IPS-18c (cell line): ENCODE measurements around the gene ANGEL2.
"Not testable (repeated sequence)": the region's sequence is repeated elsewhere in the genome, so short reads cannot be mapped to it uniquely, and the experiment has no call there.

ENCODE experiments used
- H3K4me3 ChIP-seq: 2 replicates; pipeline ENCODE4 v1.7.0; 2013; ENCODE audit warnings: low read depth, mild to moderate bottlenecking, low read length, moderate library complexity; ENCODE audit not compliant: insufficient read depth
- H3K9me3 ChIP-seq: one replicate; pipeline ENCODE4 v1.6.1; 2013; ENCODE audit warnings: mild to moderate bottlenecking, low read length, moderate library complexity; ENCODE audit not compliant: control insufficient read depth, insufficient read depth

Gene ANGEL2

DNA sequence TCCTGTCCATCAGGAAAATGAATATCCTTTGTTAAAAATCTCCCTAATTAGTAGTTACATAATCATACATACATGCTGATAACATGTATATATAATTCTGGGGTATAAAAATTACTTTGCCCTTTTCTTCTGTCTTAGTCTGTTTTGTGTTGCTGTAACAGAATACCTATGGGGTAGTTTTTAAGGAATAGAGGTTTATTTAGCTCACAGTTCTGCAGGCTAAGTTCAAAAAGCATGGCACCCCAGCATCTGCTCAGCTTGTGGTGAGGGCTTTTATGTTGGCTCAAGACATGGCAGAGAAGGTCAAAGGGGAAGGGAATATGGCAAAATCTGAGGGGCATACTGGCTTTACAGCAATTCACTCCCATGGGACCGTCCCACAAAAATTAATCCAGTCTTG is 19.0 kb upstream of the ANGEL2 start:
- no peaks in the 10 kb centered on the region for H3K9me3 ChIP-seq

DNA sequence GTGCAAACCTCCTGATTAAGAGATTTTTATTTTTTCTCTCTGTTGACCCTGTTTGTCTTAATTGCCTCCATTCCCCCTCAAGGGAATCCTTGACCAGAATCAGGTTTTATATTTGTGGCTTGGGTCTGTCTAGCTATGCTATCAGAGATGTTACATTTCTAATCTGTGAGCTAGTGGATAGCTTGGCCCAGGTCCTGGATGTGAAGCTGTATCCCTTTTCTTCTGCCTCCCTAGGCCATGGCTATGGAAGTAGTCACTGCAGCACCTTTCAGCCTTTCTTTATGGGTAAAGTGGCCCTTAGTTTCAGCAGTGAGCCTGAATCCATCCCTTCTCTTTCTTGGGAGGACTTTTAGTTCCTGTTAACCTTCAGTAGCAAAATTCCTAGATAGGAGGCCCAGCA is 17.0 kb upstream of the ANGEL2 start:
- Histone ChIP-seq H3K4me3 (no peak overlapping the region), H3K9me3 (no peaks in the 10 kb centered on the region)

More for the DNA sequence above, 19.0 kb upstream of the ANGEL2 start:
- no peak overlapping the region for H3K4me3 ChIP-seq

DNA sequence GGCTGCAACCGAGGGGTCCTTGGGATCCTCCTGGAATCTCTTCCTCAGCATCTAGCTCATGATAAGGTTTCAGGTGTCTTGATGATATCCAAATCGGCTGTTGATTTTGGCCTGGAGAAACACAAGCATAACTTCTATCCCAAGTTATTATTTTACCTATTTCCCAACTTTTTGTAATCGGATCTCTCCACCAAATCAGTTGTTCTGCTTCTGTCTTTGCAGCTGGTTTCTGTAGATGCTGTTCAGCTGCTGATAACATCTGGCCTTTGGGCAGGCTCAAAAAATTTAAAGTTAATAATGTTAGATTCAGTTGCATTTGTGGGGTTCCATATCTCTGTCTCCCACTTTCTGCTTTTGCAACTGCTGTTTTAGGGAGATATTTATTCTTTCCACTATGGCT is 11.4 kb upstream of the ANGEL2 start:
- H3K9me3 ChIP-seq, H3K4me3 ChIP-seq: not testable (repeated sequence)

DNA sequence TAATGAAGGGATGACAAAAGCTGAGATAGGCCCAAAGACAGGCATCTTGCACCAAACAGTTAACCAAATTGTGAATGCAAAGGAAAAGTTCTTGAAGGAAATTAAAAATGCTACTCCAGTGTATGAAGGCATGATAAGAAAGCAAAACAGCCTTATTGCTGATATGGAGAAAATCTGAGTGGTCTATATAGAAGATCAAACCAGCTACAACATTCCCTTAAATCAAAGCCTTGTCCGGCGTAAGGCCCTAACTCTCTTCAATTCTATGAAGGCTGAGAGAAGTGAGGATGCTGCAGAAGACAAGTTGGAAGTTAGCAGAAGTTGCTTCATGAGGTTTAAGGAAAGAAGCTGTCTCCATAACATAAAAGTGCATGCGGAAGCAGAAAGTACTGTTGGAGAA is 4.3 kb upstream of the ANGEL2 start:
- Histone ChIP-seq H3K4me3 (no peak overlapping the region), H3K9me3 (no peaks in the 10 kb centered on the region)

DNA sequence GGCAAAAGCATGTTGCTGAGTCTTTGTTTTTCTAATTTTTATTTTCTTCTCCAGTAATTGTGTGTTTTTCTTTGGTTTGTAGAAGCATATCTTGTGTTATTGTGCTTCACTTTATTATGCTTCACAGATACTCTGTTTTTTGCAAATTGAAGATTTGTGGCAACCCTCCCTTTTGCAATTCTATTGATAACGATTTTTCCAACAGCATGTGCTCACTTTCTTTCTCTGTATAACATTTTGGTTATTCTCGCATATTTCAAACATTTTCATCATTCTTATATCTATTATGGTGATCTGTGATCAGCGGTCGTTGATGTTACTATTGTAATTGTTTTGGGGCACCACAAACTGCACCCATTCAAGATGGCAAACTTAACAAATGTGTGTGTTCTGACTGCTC is 3.8 kb upstream of the ANGEL2 start:
- no peak overlapping the region for H3K4me3 ChIP-seq
- no peaks in the 10 kb centered on the region for H3K9me3 ChIP-seq

DNA sequence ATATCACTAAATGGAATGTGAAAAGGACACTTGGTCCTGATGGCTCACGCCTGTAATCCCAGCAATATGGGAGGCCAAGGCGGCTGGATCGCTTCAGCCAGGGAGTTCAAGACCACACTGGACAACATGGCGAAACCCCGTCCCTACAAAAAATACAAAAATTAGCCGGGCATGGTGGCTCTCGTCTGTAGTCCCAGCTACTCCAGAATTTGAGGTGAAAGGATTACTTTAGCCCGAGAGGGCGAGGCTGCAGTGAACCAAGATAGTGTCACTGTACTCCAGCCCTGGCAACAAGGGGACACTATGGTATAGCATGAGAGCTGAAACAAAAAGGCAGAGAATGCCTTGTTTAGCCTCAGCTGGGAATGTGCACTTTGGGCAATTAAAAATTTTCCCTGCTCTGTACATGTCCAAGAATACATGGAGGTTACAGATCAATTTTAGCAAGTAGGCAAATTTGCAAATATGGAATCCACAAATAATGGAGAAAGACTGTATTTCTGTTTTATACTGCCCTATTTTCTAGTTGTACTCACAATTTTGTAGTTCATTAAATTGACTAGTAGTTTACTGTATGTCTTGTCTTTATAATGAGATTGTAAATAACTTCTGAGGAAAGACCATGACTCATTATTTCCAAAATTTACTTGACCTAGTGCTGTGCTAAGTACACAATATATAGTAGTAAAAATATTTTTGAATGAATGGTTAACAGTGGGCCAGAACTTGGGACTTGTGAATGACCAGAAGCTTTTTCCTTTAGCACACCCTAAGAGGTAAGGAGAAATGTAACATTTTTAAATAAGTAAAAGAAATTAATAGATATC is 2.0 kb upstream of the ANGEL2 start:
- H3K9me3 ChIP-seq, result no peaks in the 10 kb centered on the region
- H3K4me3 ChIP-seq, result no peak overlapping the region

DNA sequence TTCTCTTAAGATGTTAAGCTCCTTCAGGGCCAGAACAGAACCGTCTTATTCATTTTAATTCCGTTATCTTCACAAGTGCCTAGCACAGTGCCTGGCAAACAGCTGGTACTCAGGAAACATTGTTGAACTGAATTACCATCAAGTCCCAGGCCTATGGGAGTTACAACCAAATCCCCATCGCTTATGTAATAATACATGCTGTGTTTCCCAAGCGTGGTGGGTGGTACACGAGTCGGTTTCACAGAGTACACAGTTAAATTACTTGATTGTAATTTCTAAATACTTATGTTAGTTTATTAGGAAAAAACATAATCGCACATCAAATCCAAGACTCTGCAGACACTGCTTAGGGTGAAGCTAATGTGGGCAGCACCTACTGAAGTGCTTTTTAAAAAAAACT is 1.0 kb downstream of the ANGEL2 start:
- peak overlapping the region; percentile 95 for H3K4me3 ChIP-seq
- H3K9me3 ChIP-seq, result no peaks in the 10 kb centered on the region

DNA sequence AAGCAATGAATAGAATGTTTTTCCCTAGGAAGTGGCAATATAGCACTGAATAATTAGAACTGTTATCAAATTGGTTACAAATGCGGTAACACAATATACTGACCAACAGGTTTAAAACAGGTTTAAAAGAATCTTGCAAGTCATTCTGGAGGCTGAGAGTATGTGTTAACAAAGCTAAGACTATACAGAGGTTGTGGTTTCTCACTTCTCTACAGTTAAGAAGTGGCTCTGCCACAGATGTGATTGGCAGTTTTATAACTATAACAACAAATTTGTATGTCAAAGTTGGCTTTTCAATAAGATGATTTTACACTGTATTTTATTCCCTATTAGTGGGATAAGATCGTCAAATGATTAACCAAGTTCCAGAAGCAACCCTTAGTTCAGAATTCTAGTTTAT is 7.1 kb downstream of the ANGEL2 start:
- H3K9me3 ChIP-seq, result peaks cover 3% of the 10 kb centered on the region
- H3K4me3 ChIP-seq, result no peak overlapping the region

DNA sequence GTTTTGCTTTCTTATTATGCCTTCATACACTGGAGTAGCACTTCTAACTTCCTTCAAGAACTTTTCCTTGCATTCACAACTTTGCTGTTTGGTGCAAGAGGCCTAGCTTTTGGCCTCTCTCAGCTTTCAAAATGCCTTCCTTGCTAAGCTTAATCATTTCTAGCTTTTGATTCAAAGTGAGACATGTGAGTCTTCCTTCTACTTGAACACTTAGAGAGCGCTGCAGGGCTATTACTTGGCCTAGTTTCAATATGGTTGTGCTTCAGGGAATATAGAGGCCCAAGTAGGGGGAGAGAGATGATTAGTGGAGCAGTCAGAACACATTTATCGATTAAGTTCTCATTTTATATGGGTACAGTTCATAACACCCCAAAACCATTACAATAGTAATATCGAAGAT is 12.4 kb downstream of the ANGEL2 start:
- H3K4me3 ChIP-seq, result no peak overlapping the region
- H3K9me3 ChIP-seq, result peaks cover 3% of the 10 kb centered on the region

DNA sequence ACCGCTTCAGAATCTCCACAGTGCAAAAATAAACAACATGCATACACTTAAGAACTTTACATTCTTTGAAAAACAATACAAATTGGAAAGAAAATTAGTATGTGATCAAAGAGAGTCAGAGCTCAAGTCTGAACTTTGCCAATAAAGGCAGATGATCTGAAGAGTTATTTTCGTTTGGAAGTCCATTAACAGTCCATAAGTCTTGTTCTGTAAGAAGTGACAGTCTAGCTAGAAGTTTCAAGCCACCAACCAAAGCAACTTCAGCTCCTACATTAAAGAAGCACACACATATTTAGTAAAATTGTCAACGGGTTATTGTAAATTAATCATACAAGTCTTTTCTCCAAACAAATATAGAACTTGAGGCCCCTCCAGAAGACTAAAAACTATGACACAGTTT is 20.7 kb downstream of the ANGEL2 start:
- H3K9me3 ChIP-seq, result no peaks in the 10 kb centered on the region
- H3K4me3 ChIP-seq, result no peak overlapping the region

DNA sequence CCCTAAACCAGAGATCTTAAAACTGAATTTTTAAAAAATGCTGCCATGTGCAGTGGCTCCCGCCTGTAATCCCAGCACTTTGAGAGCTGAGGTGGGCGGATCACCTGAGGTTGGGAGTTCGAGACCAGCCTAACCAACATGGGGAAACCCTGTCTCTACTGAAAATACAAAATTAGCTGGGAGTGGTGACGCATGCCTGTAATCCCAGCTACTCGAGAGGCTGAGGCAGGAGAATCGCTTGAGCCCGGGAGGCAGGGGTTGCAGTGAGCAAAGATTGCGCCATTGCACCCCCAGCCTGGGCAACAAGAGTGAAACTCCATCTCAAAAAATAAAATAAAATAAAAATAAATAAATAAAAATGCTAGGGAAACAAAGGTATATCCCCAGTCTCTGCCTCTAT is 21.7 kb downstream of the ANGEL2 start:
- H3K9me3 ChIP-seq, H3K4me3 ChIP-seq: not testable (repeated sequence)

DNA sequence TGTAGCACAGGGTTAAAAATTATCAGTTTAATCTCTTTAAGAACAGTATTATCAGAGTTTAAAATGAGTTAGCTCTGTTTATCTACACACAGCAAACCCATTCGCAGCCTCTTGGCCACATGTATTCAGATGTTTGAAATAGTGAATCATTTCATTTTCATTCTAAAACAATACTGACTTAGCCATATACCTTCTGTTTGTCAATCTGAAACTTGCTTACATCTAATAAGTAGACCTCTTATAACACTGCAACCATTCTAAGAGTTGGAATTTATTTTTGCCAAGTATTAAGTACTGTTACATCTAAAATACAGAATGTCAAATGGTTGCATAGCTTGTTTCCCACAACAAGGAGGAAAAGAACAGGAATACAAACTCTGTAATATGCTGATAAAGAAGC is 25.4 kb downstream of the ANGEL2 start:
- Histone ChIP-seq H3K4me3 (no peak overlapping the region), H3K9me3 (no peaks in the 10 kb centered on the region)

DNA sequence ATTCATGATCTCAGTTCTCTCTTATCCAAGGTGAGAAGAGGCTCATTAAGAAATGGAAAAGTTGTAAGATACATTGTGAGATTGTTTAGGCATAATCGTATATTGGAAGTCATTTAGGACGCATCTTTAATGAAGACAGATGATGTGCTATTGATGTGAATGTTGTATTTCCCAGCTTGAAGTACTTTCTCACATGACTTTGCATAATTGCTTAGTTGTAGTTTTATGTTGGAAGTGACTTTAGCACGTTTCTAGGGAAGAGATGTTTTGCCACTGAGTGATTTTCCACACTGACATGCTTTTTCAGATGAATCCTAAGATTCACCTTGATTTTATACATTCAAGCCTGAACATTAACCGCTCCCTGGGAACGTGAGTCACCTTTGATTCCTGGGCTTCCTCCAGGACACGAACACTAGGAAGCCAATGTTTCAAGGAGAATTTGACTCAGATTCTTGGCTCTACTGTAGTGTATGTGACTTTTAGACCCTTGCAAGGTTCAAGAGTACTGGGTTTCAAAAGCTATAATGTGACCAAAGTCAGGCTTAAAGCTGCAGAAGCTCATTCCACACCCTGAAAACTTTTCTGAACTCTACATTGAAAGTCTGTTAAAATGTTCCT is 27.9 kb downstream of the ANGEL2 start:
- Histone ChIP-seq H3K9me3 (no peaks in the 10 kb centered on the region), H3K4me3 (no peak overlapping the region)

DNA sequence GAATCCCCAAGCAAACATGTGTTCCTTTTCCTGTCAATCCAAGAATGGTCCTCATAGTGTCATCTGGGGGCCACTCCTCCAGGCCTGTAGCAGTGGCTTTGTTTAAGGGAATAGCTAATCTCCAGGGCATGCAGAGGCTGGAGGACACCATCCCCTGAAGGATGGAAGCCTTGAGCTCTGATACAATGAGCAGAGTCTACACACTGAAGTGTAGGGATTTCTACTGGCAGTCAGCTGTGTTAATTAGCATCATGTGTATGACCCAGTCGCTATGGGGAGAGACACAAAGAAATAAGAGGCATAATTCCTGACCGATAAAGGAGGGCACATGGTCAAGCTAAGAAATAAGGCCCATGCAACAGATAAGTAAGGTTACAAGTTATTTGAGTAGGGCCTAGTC is 29.1 kb downstream of the ANGEL2 start:
- Histone ChIP-seq H3K9me3 (no peaks in the 10 kb centered on the region), H3K4me3 (no peak overlapping the region)

DNA sequence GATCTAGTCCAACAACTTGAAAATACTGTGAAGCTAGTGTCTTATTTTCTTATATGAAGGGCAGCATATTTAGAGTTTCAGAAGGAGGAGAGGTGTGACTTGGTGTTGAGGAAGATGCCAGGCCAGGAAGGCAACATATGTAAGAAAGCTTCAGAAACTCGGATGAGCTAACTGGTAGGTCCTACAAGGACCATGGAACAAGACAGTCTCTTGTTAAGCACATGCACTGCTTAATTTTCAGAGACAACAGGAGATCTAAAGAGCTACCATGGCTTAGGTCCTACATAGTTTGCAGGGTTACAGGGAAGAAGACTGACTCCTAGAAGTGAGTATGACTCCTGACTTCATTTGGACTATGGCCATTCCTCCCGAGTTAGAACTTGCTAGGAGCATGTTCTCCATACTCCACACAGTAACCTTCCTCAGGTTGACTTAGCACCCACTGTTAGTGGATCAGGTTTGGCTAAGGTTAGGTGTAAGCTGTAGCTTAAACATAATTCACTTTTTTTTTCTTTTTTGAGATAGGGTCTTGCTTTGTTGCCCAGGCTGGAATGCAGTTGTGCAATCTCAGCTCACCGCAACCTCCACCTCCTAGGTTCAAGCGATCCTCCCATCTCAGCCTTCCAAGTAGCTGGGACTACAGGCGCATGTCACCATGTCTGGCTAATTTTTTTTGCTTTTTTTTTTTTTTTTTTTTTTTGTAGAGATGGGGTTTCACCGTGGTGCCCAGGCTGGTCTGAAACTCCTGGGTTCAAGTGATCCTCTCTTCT is 31.0 kb downstream of the ANGEL2 start:
- no peak overlapping the region for H3K4me3 ChIP-seq
- H3K9me3 ChIP-seq, result no peaks in the 10 kb centered on the region

DNA sequence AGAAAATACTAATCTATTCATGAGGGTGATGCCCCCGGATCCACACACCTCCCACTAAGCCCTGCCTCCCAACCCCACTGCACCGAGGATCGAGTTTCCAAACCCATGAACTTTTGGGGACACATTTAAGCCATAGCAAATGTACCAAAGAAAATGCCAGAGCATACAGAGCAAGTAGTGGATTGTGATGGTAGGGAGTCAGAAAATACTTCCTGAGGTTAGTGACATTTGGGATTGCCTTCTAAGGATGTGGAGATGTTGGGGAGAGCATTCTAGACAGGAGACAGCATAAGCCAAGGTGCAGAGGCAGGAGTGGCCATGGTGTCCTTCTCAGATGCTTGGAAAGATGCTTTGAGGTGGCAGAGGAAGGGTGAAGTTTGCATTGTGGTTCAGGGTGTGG is 32.2 kb downstream of the ANGEL2 start:
- H3K9me3 ChIP-seq, result no peaks in the 10 kb centered on the region
- no peak overlapping the region for H3K4me3 ChIP-seq

DNA sequence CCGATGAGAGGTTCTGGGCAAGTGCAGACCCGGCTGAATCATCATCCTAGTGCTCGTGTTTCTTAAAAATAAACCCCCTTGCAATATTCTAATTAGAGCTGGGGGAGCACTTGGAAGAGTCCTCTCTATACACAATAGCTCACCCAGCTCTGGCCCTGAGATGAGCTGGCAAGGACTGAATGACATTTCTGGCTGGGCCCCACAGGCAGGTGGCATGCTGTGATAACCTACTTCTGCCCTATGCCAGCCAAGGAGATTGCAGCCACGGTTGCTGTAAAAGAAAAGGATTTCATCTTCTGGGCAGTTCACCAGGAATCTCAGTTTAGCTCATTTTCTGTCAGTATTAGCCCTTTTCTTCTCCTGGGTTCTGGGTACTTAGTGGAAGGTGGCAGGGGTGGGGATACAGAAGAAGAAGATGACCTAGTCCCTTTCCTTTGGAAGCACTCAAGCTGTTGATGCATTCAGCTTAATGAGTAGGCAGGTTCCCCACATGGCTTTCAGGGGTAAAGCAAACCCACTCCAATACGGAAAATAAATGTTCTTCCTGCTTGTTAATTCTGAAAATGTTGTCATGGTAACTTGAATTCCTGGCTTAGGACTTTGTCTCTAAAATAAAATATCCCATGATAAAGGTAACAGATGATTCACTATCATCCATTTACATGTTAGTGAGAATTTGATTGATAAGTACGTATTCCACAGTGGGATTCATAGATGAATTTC is 33.1 kb downstream of the ANGEL2 start:
- H3K4me3 ChIP-seq, result no peak overlapping the region
- H3K9me3 ChIP-seq, result no peaks in the 10 kb centered on the region
